Endothelial cell of umbilical vein (primary cell): ENCODE measurements around the gene LSG1. TPM values are rescaled to one million over a fixed set of nuclear protein-coding genes. Genes with fewer than 3 reads are reported as not detected.

Source experiments
- BruUV-seq: library from RNA; stranded (reverse); fragments of 400-500 nt; replicated peaks from 2 replicates; lab custom pipeline; 2021; lab: Mats Ljungman, UMichigan
- CTCF ChIA-PET: fragments of 300-600, 350-600 bp; sonication (Branson Sonifier 250); formaldehyde crosslinking; loops from one replicate; lab custom pipeline; 2021; ENCODE audit warnings: antibody characterized with exemption, inconsistent platforms; lab: Charles Lee
- POLR2A ChIA-PET: fragments of 300-600, 350-600 bp; sonication (Branson Sonifier 250); formaldehyde crosslinking; loops from one replicate; lab custom pipeline; 2021; ENCODE audit warnings: antibody characterized with exemption, inconsistent platforms; lab: Charles Lee
- DNase-seq: peaks from one replicate; pipeline ENCODE4 v3.0.0-alpha.2; 2011; ENCODE audit warnings: low read depth, low spot score
- FAIRE-seq: peaks from 2 replicates; lab custom pipeline; 2011; peaks lifted over from hg19 to GRCh38; lab: Jason Lieb, UNC
- H2AFZ ChIP-seq: 2 replicates; pipeline ENCODE4 v1.6.0; 2012; ENCODE audit warnings: low read depth, low read length, control low read depth, inconsistent platforms
- H3K27ac ChIP-seq: 2 replicates; pipeline ENCODE4 v1.5.1; 2011; ENCODE audit warnings: low read depth, mild to moderate bottlenecking, control low read depth, low read length, moderate library complexity; ENCODE audit not compliant: insufficient read depth
- H3K27me3 ChIP-seq, 2 experiments: 2 replicates each; pipeline versions ENCODE4 v1.6.0 to v1.6.1; 2011; ENCODE audit warnings: low read length in 2 of 2, mixed read lengths in 1 of 2; ENCODE audit not compliant: control insufficient read depth in 2 of 2, insufficient read depth in 2 of 2
- H3K36me3 ChIP-seq, 2 experiments: 2 replicates in 1 of 2; 3 replicates in 1 of 2; pipeline ENCODE4 v1.5.1; 2011; ENCODE audit warnings: low read length in 2 of 2, mild to moderate bottlenecking in 1 of 2, moderate library complexity in 1 of 2; ENCODE audit not compliant: control insufficient read depth in 2 of 2, insufficient read depth in 2 of 2; ENCODE audit errors: extremely low read depth in 1 of 2
- H3K4me1 ChIP-seq: 3 replicates; pipeline ENCODE4 v1.5.1; 2011; ENCODE audit warnings: mild to moderate bottlenecking, low read length; ENCODE audit not compliant: control insufficient read depth, insufficient read depth; ENCODE audit errors: extremely low read depth
- H3K4me2 ChIP-seq: 2 replicates; pipeline ENCODE4 v1.6.1; 2011; ENCODE audit warnings: low read length, control low read depth, mixed read lengths; ENCODE audit not compliant: insufficient read depth
- H3K4me3 ChIP-seq, 3 experiments: fragments of 200-600 bp in 1 of 3; sonication (generic), shearing (Covaris generic) in 1 of 3; replicated peaks in 1 of 3; 2 replicates each; pipeline ENCODE4 v1.5.1; 2011 to 2016; ENCODE audit warnings: control low read depth in 3 of 3, low read length in 3 of 3, mild to moderate bottlenecking in 2 of 3, inconsistent platforms in 1 of 3, low read depth in 1 of 3, moderate library complexity in 1 of 3; ENCODE audit not compliant: insufficient read depth in 1 of 3
- H3K79me2 ChIP-seq: 2 replicates; pipeline ENCODE4 v1.6.0; 2012; ENCODE audit warnings: low read length, inconsistent platforms; ENCODE audit not compliant: control insufficient read depth, insufficient read depth
- H3K9ac ChIP-seq: replicated peaks from 2 replicates; pipeline ENCODE3; 2011; ENCODE audit warnings: low read length, control low read depth; ENCODE audit not compliant: insufficient read depth; ENCODE audit errors: extremely low read depth
- H3K9me1 ChIP-seq: replicated peaks from 3 replicates; pipeline ENCODE4 v1.6.0; 2011; ENCODE audit warnings: mild to moderate bottlenecking, low read length; ENCODE audit not compliant: control insufficient read depth, insufficient read depth; ENCODE audit errors: extremely low read depth
- H3K9me3 ChIP-seq: replicated peaks from 2 replicates; pipeline ENCODE4 v1.5.1; 2012; ENCODE audit warnings: low read length, inconsistent platforms; ENCODE audit not compliant: control insufficient read depth, insufficient read depth
- H4K20me1 ChIP-seq: replicated peaks from 2 replicates; pipeline ENCODE3; 2011; ENCODE audit warnings: mild to moderate bottlenecking, low read length; ENCODE audit not compliant: control insufficient read depth, insufficient read depth; ENCODE audit errors: extremely low read depth
- EZH2 ChIP-seq: IDR thresholded peaks from 2 replicates; pipeline ENCODE4 v1.6.1; 2012; ENCODE audit warnings: borderline replicate concordance, low read depth, mild to moderate bottlenecking, moderate library complexity, low read length, inconsistent platforms; ENCODE audit not compliant: severe bottlenecking
- FOS ChIP-seq: IDR thresholded peaks from 2 replicates; pipeline ENCODE4 v1.6.1; 2011; ENCODE audit warnings: mild to moderate bottlenecking, low read length, moderate library complexity, borderline replicate concordance; ENCODE audit not compliant: insufficient read depth
- GATA2 ChIP-seq: IDR thresholded peaks from 2 replicates; pipeline ENCODE4 v1.7.0; 2011; ENCODE audit warnings: low read depth, mild to moderate bottlenecking, moderate library complexity, mixed read lengths, low read length; ENCODE audit not compliant: insufficient read length, insufficient read depth
- MYC ChIP-seq: IDR thresholded peaks from one replicate; pipeline ENCODE4 v1.6.1; 2011; ENCODE audit warnings: mild to moderate bottlenecking, low read depth, low read length
- POLR2AphosphoS5 ChIP-seq: IDR thresholded peaks from 2 replicates; pipeline ENCODE4 v1.6.1; 2012; ENCODE audit warnings: low read depth, mild to moderate bottlenecking, control low read depth, low read length, moderate library complexity; ENCODE audit not compliant: insufficient read depth
- dilution Hi-C: fragments of 300-500 bp; cut with MboI; formaldehyde crosslinking; loops from one replicate; pipeline ENCODE4 v1.15.0; 2019; ENCODE audit warnings: low sequenced_read_pairs; ENCODE audit not compliant: extremely low pct_ligation_motif_present
- intact Hi-C: fragments of 100-400 bp; cut with micrococcal nuclease; formaldehyde crosslinking; loops from one replicate; pipeline ENCODE4 v1.10.0; 2022
- polyA plus RNA-seq, 4 experiments: library from polyadenylated mRNA; depleted of rRNA in 3 of 4; stranded (reverse) in 3 of 4; unstranded in 1 of 4; fragments of >200 nt; gene quantifications; 2 replicates each; pipeline versions ENCODE4 v1.2.1 to v1.2.3, GENCODE V29; 2011 to 2012; ENCODE audit warnings: missing spikeins in 1 of 4
- total RNA-seq: library from RNA; stranded (reverse); gene quantifications from 2 replicates; pipeline ENCODE4 v1.2.3, GENCODE V29; 2021
- TF ChIP-seq, protein P1 (sequence below): IDR thresholded peaks from 2 replicates; pipeline ENCODE4 v1.6.1; 2011; ENCODE audit not compliant: insufficient read depth, insufficient read length

Gene LSG1
- total and polyA plus RNA-seq, 2 donors (not counting 3 experiments of a cell fraction or from before 2014, with no cell fraction given): 50.0 to 52.7 TPM

GRCh38 chr3:194714564-194714963 lies 42.6 kb upstream of the LSG1 start:
- H3K36me3 ChIP-seq: no peaks in the 10 kb centered on the region
- intact Hi-C loops (no loop called here), dilution Hi-C loops (no loop called here)
- FAIRE-seq (no peak), DNase-seq (no peak)
- H3K9me1 ChIP-seq: no peaks in the 10 kb centered on the region
- no peak overlapping the region for H3K4me3 ChIP-seq
- BruUV-seq: no TSS peak
- H2AFZ ChIP-seq: no peak overlapping the region
- ChIA-PET POLR2A (no interaction called here), CTCF (interaction anchor here (1.1 kb wide), 2 partner anchors 13 to 157 kb away, joined by 3 to 4 read pairs; no protein-coding TSS in a partner anchor)
- H3K9me3 ChIP-seq: no peaks in the 10 kb centered on the region
- no peaks in the 10 kb centered on the region for H3K79me2 ChIP-seq
- H3K9ac ChIP-seq: no peak overlapping the region
- peaks cover 25% of the 10 kb centered on the region for H3K4me1 ChIP-seq
- no peaks in the 10 kb centered on the region for H4K20me1 ChIP-seq
- TF ChIP-seq POLR2AphosphoS5 (no peak), GATA2 (no peak), MYC (no peak), EZH2 (no peak), FOS (no peak)
- TF ChIP-seq, protein P1, sequence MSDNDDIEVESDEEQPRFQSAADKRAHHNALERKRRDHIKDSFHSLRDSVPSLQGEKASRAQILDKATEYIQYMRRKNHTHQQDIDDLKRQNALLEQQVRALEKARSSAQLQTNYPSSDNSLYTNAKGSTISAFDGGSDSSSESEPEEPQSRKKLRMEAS: no peak
- no peak overlapping the region for H3K4me2 ChIP-seq
- H3K27me3 ChIP-seq: no peaks in the 10 kb centered on the region
- H3K27ac ChIP-seq: peak overlapping the region; percentile 27

- H3K79me2 ChIP-seq: no peaks in the 10 kb centered on the region
- FAIRE-seq (no peak), DNase-seq (no peak)
- no TSS peak for BruUV-seq
- H3K4me2 ChIP-seq: no peak overlapping the region
- H3K27ac ChIP-seq: no peak overlapping the region
- H3K36me3 ChIP-seq: no peaks in the 10 kb centered on the region
- CTCF ChIA-PET: no interaction called here
- no peak overlapping the region for H2AFZ ChIP-seq
- peaks cover 25% of the 10 kb centered on the region for H3K4me1 ChIP-seq
- intact Hi-C loops (no loop called here), dilution Hi-C loops (no loop called here)
- TF ChIP-seq FOS: no peak
- no peaks in the 10 kb centered on the region for H3K9me3 ChIP-seq
- no peak overlapping the region for H3K4me3 ChIP-seq
- H4K20me1 ChIP-seq: no peaks in the 10 kb centered on the region
- no peaks in the 10 kb centered on the region for H3K27me3 ChIP-seq
- H3K9ac ChIP-seq: no peak overlapping the region
- H3K9me1 ChIP-seq: no peaks in the 10 kb centered on the region
- POLR2A ChIA-PET: no interaction called here
These were observed 42.1 kb upstream of the LSG1 start for GRCh38 chr3:194714137-194714455.
